Activated T-helper 1 cell treated with anti-CD3 and anti-CD28 coated beads, Interleukin-12 subunit alpha, Interleukin-12 subunit beta, Interleukin-2, Interleukin-4 antibody, amounts not matched to agents 30 ng/mL and 10 ng/mL and 1 ng/mL, durations not matched to agents 14 hours and 24 hours and 36 hours (primary cell): ENCODE results near the gene GRID2. TPM values are rescaled to one million over a fixed set of nuclear protein-coding genes. Genes with fewer than 3 reads are reported as not detected.
"Not testable (repeated sequence)": the region's sequence is repeated elsewhere in the genome, so short reads cannot be mapped to it uniquely, and the experiment has no call there.

Source experiments
- DNase-seq: peaks from one replicate; pipeline ENCODE4 v3.0.0; 2021; ENCODE audit warnings: low spot score
- H3K27ac Mint-ChIP-seq: one replicate; pipeline ENCODE4 v1.8.0; 2021; ENCODE audit warnings: mild to moderate bottlenecking, mixed read lengths
- H3K27me3 Mint-ChIP-seq: one replicate; pipeline ENCODE4 v1.8.0; 2022; ENCODE audit warnings: mild to moderate bottlenecking, moderate library complexity, mixed read lengths; ENCODE audit not compliant: insufficient read depth
- H3K36me3 Mint-ChIP-seq: one replicate; pipeline ENCODE4 v1.8.0; 2021; ENCODE audit warnings: low read depth, mixed read lengths
- H3K4me1 Mint-ChIP-seq: one replicate; pipeline ENCODE4 v1.8.0; 2021; ENCODE audit warnings: low read depth, mixed read lengths
- H3K4me3 Mint-ChIP-seq: one replicate; pipeline ENCODE4 v1.8.0; 2021; ENCODE audit warnings: mild to moderate bottlenecking, moderate library complexity, mixed read lengths
- H3K9me3 Mint-ChIP-seq: one replicate; pipeline ENCODE4 v1.8.0; 2021; ENCODE audit warnings: mixed read lengths
- intact Hi-C: fragments of 100-400 bp; cut with micrococcal nuclease; formaldehyde crosslinking; loops from one replicate; pipeline ENCODE4 v1.15.1; 2024
- total RNA-seq: library from RNA; stranded (reverse); gene quantifications from 2 replicates; pipeline ENCODE4 v1.2.3, GENCODE V29; 2022

The GRID2 gene
- total RNA-seq, 1 donor from 2014 or later = not detected

DNA sequence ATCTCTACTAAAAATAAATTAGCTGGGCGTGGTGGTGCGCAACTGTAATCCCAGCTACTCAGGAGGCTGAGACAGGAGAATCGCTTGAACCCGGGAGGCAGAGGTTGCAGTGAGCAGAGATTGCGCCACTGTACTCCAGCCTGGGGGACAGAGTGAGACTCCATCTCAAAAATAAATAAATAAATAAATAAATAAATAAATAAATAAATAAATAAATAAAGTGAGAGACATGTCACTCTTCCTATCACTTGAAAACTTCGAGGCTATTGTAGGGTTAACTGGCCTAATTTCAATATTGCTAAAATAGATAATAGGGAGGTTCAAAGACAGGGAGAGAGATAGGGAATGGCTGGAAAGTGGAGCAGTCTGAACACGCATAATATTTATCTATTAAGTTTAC, 99.8 kb downstream of the GRID2 start:
- intact Hi-C loops, H3K27ac Mint-ChIP-seq, H3K4me1 Mint-ChIP-seq, H3K27me3 Mint-ChIP-seq, DNase-seq, H3K36me3 Mint-ChIP-seq, H3K9me3 Mint-ChIP-seq, H3K4me3 Mint-ChIP-seq: not testable (repeated sequence)

GRCh38 chr4:92406488-92406887, 102.7 kb downstream of the GRID2 start:
- Mint-ChIP-seq H3K4me1 (no peaks in the 10 kb centered on the region), H3K4me3 (no peak overlapping the region), H3K27ac (no peak overlapping the region), H3K27me3 (no peaks in the 10 kb centered on the region), H3K36me3 (no peaks in the 10 kb centered on the region), H3K9me3 (peaks cover 4% of the 10 kb centered on the region)
- no peak for DNase-seq
- intact Hi-C loops = no loop called here

DNA sequence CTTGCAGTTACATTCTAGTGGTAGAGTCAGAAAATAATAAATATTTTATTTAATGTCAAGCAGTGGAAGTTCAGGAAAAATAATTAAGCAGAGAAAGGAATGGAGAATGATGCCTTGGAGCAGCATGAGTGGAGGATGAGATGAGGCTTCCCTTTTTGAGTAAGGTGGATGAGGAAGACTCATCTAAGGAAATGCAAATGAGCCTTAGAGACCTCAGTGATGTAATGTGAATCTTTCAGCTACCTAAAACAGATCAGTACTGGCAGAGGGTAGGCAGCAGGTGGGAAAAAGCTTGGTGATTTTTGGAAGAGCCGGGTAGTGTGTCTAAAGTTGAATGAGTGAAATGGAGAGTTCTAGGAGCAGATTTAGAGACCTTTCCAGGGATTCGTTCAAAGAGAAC, 118.2 kb downstream of the GRID2 start:
- Mint-ChIP-seq H3K4me3 (no peak overlapping the region), H3K9me3 (no peaks in the 10 kb centered on the region), H3K27ac (no peak overlapping the region), H3K4me1 (no peaks in the 10 kb centered on the region), H3K36me3 (no peaks in the 10 kb centered on the region), H3K27me3 (no peaks in the 10 kb centered on the region)
- DNase-seq = no peak
- intact Hi-C loops = no loop called here

DNA sequence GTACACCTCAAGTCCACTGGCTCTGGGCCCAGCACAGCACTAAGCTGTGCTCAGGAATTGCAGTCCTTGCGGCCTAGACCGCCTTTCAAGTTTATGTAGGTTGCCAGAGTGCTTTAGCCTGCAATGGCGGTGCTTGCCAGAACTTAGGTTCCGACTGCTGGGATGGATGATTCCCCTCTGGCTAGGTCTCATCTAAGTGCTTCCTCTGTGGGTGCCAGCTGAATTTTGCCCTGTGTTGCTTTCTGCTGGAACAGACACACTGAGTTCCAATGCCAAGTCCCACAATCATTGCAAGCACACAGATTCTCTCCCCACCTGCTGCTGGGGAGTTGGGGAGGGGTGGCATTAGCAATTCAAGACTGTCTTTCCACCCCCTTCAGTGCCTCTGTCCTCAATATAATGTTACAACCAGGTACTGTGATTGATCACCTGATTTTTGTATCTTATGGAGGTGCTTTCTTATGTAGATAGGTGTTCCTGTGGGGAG, 129.5 kb downstream of the GRID2 start:
- Mint-ChIP-seq H3K27ac (no peak overlapping the region), H3K36me3 (no peaks in the 10 kb centered on the region), H3K4me3 (no peak overlapping the region), H3K9me3 (peaks cover 5% of the 10 kb centered on the region), H3K4me1 (no peaks in the 10 kb centered on the region), H3K27me3 (no peaks in the 10 kb centered on the region)
- intact Hi-C loops = no loop called here
- no peak for DNase-seq

GRCh38 chr4:92438722-92439121, 135.0 kb downstream of the GRID2 start:
- H3K4me3 Mint-ChIP-seq, H3K27ac Mint-ChIP-seq, DNase-seq, H3K27me3 Mint-ChIP-seq, H3K36me3 Mint-ChIP-seq, intact Hi-C loops, H3K4me1 Mint-ChIP-seq: not testable (repeated sequence)
- peaks cover 10% of the 10 kb centered on the region for H3K9me3 Mint-ChIP-seq

DNA sequence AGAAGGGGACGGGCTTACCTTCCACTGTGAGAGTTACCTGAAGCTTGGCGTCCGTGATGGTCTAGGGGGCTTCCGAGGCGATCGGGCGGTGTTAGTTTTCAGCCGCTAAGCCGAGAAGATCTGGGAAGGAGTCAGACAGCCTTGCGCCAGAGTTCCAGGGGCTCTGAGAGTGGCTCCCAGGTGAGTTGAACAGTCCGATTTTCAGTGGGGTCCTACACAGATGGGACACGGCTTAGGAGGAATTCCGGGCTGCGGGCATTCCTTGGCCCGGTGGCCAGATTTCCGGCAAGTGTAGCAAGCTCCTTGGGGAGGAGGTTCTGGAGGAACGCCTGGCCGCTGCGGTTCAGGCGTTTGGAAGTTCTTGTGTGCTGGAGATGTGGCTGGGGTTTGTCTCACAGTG, 138.4 kb downstream of the GRID2 start:
- H3K4me1 Mint-ChIP-seq, intact Hi-C loops: not testable (repeated sequence)

DNA sequence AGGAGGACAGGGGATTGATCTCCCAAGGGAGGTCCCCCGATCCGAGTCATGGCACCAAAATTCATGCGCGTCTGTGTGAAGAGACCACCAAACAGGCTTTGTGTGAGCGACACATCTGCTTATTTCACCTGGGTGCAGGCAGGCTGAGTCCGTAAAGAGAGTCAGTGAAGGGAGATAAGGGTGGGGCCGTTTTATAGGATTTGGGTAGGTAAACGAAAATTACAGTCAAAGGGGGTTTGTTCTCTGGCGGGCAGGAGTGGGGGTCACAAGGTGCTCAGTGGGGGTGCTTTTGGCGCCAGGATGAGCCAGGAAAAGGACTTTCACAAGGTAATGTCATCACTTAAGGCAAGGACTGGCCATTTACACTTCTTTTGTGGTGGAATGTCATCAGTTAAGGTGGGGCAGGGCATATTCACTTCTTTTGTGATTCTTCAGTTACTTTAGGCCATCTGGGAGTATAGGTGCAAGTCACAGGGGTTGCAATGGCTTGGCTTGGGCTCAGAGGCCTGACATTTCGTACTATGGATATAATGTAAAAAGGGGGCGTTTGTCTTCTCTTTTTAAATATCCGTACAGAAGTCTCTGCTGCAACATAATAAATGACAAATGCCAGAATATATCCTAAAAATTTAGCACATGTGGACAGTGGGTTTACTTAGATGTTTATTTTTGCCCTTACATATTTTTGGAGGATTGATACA, 140.5 kb downstream of the GRID2 start:
- H3K27ac Mint-ChIP-seq, DNase-seq, H3K4me1 Mint-ChIP-seq, H3K4me3 Mint-ChIP-seq, intact Hi-C loops, H3K27me3 Mint-ChIP-seq, H3K36me3 Mint-ChIP-seq: not testable (repeated sequence)
- H3K9me3 Mint-ChIP-seq = peaks cover 10% of the 10 kb centered on the region

More for the DNA sequence above, 138.4 kb downstream of the GRID2 start:
- not testable (repeated sequence) for H3K4me3 Mint-ChIP-seq, H3K27me3 Mint-ChIP-seq, H3K27ac Mint-ChIP-seq, H3K36me3 Mint-ChIP-seq, DNase-seq
- H3K9me3 Mint-ChIP-seq = peaks cover 10% of the 10 kb centered on the region

DNA sequence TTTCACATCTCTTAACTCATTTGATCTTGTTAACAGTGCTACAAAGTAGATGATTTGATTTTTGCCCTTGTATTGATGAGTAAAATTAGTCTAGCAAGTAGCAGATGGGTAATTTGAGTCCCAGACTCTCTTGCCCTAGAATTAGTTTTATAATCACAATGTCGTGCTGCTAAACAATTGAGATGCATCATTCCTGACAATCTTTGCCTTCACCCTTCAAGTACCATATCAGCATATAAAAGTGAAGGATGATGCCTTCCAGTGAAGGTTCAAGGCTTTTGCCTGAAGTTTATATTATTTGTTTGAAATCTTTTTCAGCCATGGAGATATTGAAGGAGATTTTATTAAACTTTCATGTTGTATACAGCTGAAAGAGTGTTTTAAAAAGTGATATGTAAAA, 141.4 kb downstream of the GRID2 start:
- DNase-seq = no peak
- intact Hi-C loops = no loop called here
- Mint-ChIP-seq H3K27ac (no peak overlapping the region), H3K9me3 (peaks cover 10% of the 10 kb centered on the region), H3K27me3 (no peaks in the 10 kb centered on the region), H3K4me1 (no peaks in the 10 kb centered on the region), H3K4me3 (no peak overlapping the region), H3K36me3 (no peaks in the 10 kb centered on the region)

- intact Hi-C loops = no loop called here
- no peak for DNase-seq
- no peaks in the 10 kb centered on the region for H3K27me3 Mint-ChIP-seq
- no peaks in the 10 kb centered on the region for H3K4me1 Mint-ChIP-seq
- H3K4me3 Mint-ChIP-seq = no peak overlapping the region
- H3K9me3 Mint-ChIP-seq = no peaks in the 10 kb centered on the region
- no peaks in the 10 kb centered on the region for H3K36me3 Mint-ChIP-seq
- no peak overlapping the region for H3K27ac Mint-ChIP-seq
These were observed 143.6 kb downstream of the GRID2 start for GRCh38 chr4:92447255-92447905.

DNA sequence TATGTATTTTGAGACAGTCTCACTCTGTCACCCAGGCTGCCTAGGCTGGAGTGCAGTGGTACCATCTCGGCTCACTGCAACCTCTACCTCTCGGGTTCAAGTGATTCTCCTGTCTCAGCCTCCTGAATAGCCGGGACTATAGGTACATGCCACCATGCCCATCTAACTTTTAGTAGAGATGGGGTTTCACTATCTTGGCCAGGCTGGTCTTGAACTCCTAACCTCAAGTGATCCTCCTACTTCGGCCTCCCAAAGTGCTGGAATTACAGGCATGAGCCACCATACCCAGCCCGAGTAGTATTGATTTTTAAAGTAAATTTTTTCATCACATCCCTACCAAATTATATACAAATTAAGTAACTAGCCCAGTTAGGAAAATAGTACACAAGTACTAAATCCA, 144.4 kb downstream of the GRID2 start:
- H3K4me3 Mint-ChIP-seq, DNase-seq, H3K4me1 Mint-ChIP-seq, intact Hi-C loops, H3K27me3 Mint-ChIP-seq, H3K36me3 Mint-ChIP-seq, H3K27ac Mint-ChIP-seq, H3K9me3 Mint-ChIP-seq: not testable (repeated sequence)

GRCh38 chr4:92450694-92451093, 146.9 kb downstream of the GRID2 start:
- no peaks in the 10 kb centered on the region for H3K9me3 Mint-ChIP-seq
- no peak overlapping the region for H3K27ac Mint-ChIP-seq
- no peaks in the 10 kb centered on the region for H3K36me3 Mint-ChIP-seq
- DNase-seq = no peak
- intact Hi-C loops = no loop called here
- H3K4me3 Mint-ChIP-seq = no peak overlapping the region
- H3K4me1 Mint-ChIP-seq = no peaks in the 10 kb centered on the region
- H3K27me3 Mint-ChIP-seq = no peaks in the 10 kb centered on the region

- no peak for DNase-seq
- H3K4me3 Mint-ChIP-seq = no peak overlapping the region
- no peak overlapping the region for H3K27ac Mint-ChIP-seq
- H3K4me1 Mint-ChIP-seq = no peaks in the 10 kb centered on the region
- no peaks in the 10 kb centered on the region for H3K27me3 Mint-ChIP-seq
- H3K36me3 Mint-ChIP-seq = no peaks in the 10 kb centered on the region
- intact Hi-C loops = no loop called here
- no peaks in the 10 kb centered on the region for H3K9me3 Mint-ChIP-seq
These were observed 148.0 kb downstream of the GRID2 start for GRCh38 chr4:92451782-92452181.

DNA sequence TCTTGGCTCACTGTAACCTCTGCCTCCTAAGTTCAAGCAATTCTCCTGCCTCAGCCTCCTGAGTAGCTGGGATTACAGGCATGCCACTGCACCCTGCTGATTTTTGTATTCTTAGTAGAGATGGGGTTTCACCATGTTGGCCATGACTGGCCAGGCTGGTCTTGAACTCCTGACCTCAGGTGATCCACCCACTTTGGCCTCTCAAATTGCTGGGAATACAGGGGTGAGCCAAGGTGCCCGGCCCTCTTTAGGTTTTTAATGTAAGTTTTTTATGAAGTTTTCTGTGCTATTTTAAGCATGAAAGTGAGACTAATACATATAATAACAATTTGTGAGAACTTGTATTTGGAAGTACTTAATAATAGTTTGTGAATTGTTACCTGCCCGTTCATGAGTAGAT, 148.6 kb downstream of the GRID2 start:
- DNase-seq, H3K4me1 Mint-ChIP-seq, H3K4me3 Mint-ChIP-seq, intact Hi-C loops, H3K9me3 Mint-ChIP-seq, H3K36me3 Mint-ChIP-seq, H3K27ac Mint-ChIP-seq, H3K27me3 Mint-ChIP-seq: not testable (repeated sequence)
